Gastrocnemius medialis (tissue), 4 donors: ENCODE measurements around the gene TTPAL. TPM values are rescaled to one million over a fixed set of nuclear protein-coding genes. Genes with fewer than 3 reads are reported as not detected.

Experiments
- ATAC-seq, 2 donors: fragments of 150-250 bp; one replicate each; pipeline ENCODE4 v1.9.1; 2016
- DNase-seq, 2 donors: peaks; one replicate each; pipeline ENCODE4 v3.0.0-alpha.2; 2019
- H3K27ac ChIP-seq, 4 donors: fragments of 200-600 bp; sonication (generic); 1 replicate in 1 of 4; 2 replicates in 3 of 4; pipeline ENCODE4 v1.5.1; 2016 to 2018; ENCODE audit warnings: mild to moderate bottlenecking in 2 of 4, moderate library complexity in 1 of 4
- H3K27me3 ChIP-seq, 3 donors: fragments of 200-600 bp; sonication (generic) in 2 of 3; 1 replicate in 1 of 3; 2 replicates in 2 of 3; pipeline versions ENCODE4 v1.5.1 to v1.6.0; 2016 to 2019; ENCODE audit warnings: mild to moderate bottlenecking in 1 of 3, moderate library complexity in 1 of 3
- H3K36me3 ChIP-seq, 2 donors: fragments of 200-600 bp; sonication (generic) in 1 of 2; one replicate each; pipeline ENCODE4 v1.5.1; 2017 to 2018
- H3K4me1 ChIP-seq, 2 donors: fragments of 200-600 bp; sonication (generic) in 1 of 2; one replicate each; pipeline ENCODE4 v1.5.1; 2016 to 2017; ENCODE audit warnings: mild to moderate bottlenecking in 2 of 2
- H3K4me3 ChIP-seq, 4 donors: fragments of 200-600 bp; sonication (generic) in 3 of 4; 1 replicate in 1 of 4; 2 replicates in 3 of 4; pipeline ENCODE4 v1.5.1; 2016 to 2019; ENCODE audit warnings: mild to moderate bottlenecking in 2 of 4
- H3K9me3 ChIP-seq, 3 donors: fragments of 200-600 bp; sonication (generic) in 2 of 3; 1 replicate in 1 of 3; 2 replicates in 2 of 3; pipeline ENCODE4 v1.5.1; 2016 to 2019
- POLR2A ChIP-seq, 2 donors: fragments of 450-650 bp; IDR thresholded peaks; one replicate each; pipeline ENCODE4 v1.6.1; 2017; ENCODE audit warnings: antibody characterized with exemption in 2 of 2, mild to moderate bottlenecking in 2 of 2, moderate library complexity in 2 of 2
- in situ Hi-C, 4 donors: fragments of 200-750 bp; cut with MboI; loops; one replicate each; pipeline versions ENCODE4 v1.15.0 to v1.8.0; 2017; ENCODE audit warnings: low sequenced_read_pairs in 4 of 4
- intact Hi-C: fragments of 100-400 bp; cut with DNase I; formaldehyde crosslinking; loops from one replicate; pipeline ENCODE4 v1.15.1; 2023; ENCODE audit warnings: low total_unique reads
- total RNA-seq, 4 donors: library from RNA; depleted of rRNA; stranded (reverse); fragments of >200 nt; gene quantifications; one replicate each; pipeline versions ENCODE4 v1.1.0 to v1.2.3, GENCODE V29; 2016
- TF ChIP-seq, protein P1 (sequence below), 5 experiments: fragments of 450-650 bp in 3 of 5; fragments of 200-600 bp in 2 of 5; sonication (generic) in 2 of 5; IDR thresholded peaks in 4 of 5; conservative IDR thresholded peaks in 1 of 5; 1 replicate in 4 of 5; 2 replicates in 1 of 5; pipeline ENCODE4 v1.5.1; 2016 to 2019; ENCODE audit warnings: antibody characterized with exemption in 5 of 5, mild to moderate bottlenecking in 3 of 5, moderate library complexity in 3 of 5

Gene TTPAL
- total RNA-seq, 4 donors from 2014 or later, result 3.5 to 5.0 (median 4.7) TPM

DNA sequence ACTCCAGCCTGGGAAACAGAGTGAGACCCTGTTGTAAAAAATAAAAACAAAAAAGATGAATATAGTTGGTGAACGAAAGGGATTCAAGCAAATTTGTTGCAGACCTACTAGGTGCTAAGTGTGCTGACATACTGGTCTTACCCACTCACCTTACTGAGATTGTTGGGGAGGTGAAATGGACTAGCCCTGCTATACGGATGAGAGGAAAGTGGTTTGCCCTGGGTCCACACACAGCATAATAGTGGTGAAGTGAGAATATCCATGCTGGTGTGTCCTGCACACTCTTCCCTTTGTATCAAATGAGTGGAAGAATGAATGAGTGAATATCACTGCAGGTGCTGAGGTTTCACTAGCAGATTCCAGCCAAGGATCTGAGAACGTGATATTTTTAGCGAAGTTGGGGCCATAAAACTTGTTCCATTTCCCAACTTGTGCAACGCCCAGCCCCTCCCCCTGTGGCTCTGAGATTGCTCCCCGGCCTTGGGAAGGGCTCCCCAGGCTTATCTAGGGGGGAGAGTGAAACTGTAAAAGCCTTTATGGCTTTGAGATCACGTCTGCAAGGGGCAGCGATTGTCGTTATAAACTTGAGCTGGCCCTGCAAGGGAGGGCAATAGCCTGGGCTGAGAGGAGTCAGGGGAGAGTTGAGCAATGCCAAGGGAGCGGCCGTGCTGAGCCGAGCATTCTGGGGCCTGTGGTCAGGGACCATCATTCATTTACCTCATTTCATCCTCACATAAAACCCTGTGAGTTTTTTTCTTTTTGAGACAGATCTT lies 33.2 kb upstream of the TTPAL start:
- ATAC-seq (peak in 1 of 2 donors; percentile 41), DNase-seq (no peak)
- Histone ChIP-seq H3K9me3 (no peaks in the 10 kb centered on the region), H3K36me3 (no peaks in the 10 kb centered on the region), H3K27ac (no peak overlapping the region), H3K4me3 (no peak overlapping the region), H3K4me1 (no peaks in the 10 kb centered on the region), H3K27me3 (no peaks in the 10 kb centered on the region)
- intact Hi-C loops, result no loop called here
- TF ChIP-seq POLR2A (IDR thresholded peaks at IDR 0.05), result no peak
- TF ChIP-seq, protein P1, sequence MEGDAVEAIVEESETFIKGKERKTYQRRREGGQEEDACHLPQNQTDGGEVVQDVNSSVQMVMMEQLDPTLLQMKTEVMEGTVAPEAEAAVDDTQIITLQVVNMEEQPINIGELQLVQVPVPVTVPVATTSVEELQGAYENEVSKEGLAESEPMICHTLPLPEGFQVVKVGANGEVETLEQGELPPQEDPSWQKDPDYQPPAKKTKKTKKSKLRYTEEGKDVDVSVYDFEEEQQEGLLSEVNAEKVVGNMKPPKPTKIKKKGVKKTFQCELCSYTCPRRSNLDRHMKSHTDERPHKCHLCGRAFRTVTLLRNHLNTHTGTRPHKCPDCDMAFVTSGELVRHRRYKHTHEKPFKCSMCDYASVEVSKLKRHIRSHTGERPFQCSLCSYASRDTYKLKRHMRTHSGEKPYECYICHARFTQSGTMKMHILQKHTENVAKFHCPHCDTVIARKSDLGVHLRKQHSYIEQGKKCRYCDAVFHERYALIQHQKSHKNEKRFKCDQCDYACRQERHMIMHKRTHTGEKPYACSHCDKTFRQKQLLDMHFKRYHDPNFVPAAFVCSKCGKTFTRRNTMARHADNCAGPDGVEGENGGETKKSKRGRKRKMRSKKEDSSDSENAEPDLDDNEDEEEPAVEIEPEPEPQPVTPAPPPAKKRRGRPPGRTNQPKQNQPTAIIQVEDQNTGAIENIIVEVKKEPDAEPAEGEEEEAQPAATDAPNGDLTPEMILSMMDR (IDR thresholded peaks at IDR 0.05 in 4 of 5, conservative IDR thresholded peaks at IDR 0.05 in 1 of 5), result no peak
- in situ Hi-C loops, result no loop called here

DNA sequence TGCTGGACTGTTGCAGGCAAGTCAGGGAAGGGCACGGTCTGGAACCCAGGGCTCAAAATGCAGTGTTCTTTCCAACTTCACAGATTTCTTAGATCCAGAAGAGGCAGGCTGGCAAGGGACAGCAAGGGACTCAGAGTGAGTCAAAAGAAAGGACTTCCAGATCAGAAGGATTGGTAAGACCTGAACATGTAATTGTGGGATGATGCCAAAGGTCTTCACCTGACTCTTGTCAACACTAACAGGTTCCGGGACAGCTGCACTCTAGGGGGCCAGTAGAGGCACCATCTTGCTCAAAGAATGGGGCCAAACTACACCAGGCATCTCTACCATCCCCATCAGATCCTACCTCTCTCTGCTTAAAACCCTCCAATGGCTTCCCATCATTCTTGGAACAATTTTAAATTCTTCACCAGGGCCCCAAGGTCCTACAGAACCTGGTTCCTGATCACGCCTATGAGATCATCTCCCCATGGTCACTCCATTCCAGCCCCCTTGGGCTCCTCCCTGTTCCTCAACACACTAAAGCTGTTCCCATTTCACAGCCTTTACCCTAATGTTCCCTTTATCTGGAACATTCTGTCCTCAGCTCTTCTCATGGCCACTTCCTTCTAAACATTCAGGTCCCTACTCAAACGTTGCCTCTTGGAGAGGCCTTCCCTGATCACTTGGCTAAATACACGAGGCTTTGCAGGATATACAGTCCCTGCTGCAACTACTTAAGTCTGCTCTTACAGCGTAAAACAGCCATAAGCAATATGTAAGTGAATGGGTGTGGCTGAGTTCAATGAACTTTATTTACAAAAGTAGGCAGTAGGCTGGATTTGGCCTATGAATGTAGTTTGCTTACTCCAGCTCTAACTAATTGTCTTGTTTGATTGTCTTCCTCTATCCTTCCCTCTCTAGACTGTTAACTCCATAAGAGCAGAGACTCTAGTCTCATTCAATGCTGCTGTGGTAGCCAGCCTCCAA lies 29.6 kb upstream of the TTPAL start:
- in situ Hi-C loops (no loop called here), intact Hi-C loops (no loop called here)
- H3K27ac ChIP-seq, result no peak overlapping the region
- H3K4me3 ChIP-seq, result no peak overlapping the region
- H3K27me3 ChIP-seq, result no peaks in the 10 kb centered on the region
- no peaks in the 10 kb centered on the region for H3K4me1 ChIP-seq
- TF ChIP-seq, protein P1 (IDR thresholded peaks at IDR 0.05 in 4 of 5, conservative IDR thresholded peaks at IDR 0.05 in 1 of 5), result no peak
- no peak for TF ChIP-seq POLR2A (IDR thresholded peaks at IDR 0.05)
- no peak for ATAC-seq
- no peaks in the 10 kb centered on the region for H3K9me3 ChIP-seq
- no peak for DNase-seq
- no peaks in the 10 kb centered on the region for H3K36me3 ChIP-seq

DNA sequence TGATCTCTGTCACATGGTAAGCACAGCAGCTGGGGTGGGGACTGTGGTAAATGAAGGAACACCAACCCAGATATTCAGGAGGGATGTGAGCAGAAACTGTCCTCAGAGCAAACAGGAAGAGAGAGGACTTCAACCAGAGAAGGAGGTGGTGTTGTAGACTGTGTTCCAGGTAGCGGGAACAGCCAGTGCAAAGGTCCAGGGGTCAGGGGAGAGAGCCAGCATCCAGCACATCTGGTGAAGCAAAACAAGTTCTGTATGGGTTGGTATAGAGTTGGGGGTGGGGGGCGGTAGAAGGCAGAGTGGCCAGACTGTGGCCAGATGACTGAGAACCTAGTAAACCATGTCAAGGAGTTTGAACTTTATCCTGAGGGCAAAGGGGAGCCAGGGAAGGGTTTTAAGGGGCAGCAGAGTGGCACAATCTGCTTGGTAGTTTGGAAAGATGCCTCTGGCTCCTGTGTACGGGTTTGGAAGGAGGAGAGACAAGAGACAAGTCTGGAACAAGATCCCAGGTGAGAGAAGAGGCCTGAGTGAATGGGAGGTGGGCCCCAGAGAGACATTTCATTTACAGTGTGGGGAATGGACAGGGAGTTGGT lies 27.8 kb upstream of the TTPAL start:
- ATAC-seq, result no peak
- Histone ChIP-seq H3K9me3 (no peaks in the 10 kb centered on the region), H3K4me1 (no peaks in the 10 kb centered on the region), H3K27ac (no peak overlapping the region), H3K36me3 (no peaks in the 10 kb centered on the region), H3K4me3 (no peak overlapping the region), H3K27me3 (no peaks in the 10 kb centered on the region)
- DNase-seq, result no peak
- no peak for TF ChIP-seq POLR2A (IDR thresholded peaks at IDR 0.05)
- TF ChIP-seq, protein P1 (IDR thresholded peaks at IDR 0.05 in 4 of 5, conservative IDR thresholded peaks at IDR 0.05 in 1 of 5), result no peak
- in situ Hi-C loops, result no loop called here
- intact Hi-C loops, result no loop called here

DNA sequence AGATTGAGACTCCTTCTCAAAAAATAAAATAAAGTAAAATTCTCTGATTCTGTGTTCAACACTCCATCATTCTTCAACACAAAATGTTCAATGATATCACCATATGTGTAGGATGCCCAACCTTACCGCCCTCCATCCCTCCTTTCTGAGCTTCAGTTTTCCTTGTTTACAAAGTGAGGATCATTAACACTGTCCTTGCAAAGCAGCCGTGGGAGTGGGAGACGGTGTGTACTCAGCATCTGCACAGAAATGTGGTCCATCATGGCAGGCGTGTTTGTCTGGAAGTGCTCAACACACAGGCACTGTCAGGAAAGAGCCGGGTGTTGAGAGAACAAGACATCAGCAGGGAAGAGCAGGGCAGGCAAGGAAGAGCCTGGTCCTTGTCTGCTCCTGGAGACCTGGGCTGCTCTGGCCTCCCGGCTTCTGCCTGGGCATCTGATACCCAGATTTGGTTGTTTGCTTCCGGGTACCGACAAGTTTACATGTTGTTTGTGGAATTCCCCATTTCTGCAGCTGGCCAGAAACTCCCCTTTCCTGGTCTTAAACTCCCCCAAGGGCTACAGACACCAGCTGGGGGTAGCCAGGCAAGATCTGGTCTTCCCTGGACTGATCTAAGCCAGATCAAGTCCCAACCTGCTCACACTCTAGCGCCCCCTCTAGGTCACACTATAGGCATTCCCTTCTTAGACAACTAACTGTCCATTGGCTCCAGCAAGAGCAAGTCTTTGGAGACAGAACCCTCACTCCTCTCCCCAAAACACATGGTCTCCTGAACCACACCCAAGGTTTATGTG lies 26.7 kb upstream of the TTPAL start:
- intact Hi-C loops, result no loop called here
- TF ChIP-seq, protein P1 (IDR thresholded peaks at IDR 0.05 in 4 of 5, conservative IDR thresholded peaks at IDR 0.05 in 1 of 5), result no peak
- TF ChIP-seq POLR2A (IDR thresholded peaks at IDR 0.05), result no peak
- Histone ChIP-seq H3K36me3 (no peaks in the 10 kb centered on the region), H3K27me3 (no peaks in the 10 kb centered on the region), H3K9me3 (no peaks in the 10 kb centered on the region), H3K27ac (no peak overlapping the region), H3K4me3 (no peak overlapping the region), H3K4me1 (no peaks in the 10 kb centered on the region)
- DNase-seq (no peak), ATAC-seq (no peak)
- in situ Hi-C loops, result no loop called here
